ENCODE results near the gene SAMD4B. TPM values are rescaled to one million over a fixed set of nuclear protein-coding genes. Genes with fewer than 3 reads are reported as not detected.

SAMD4B gene
- total RNA-seq, 1 donor from 2014 or later = 119 TPM

- peaks cover 25% of the 10 kb centered on the region for H3K9me3 Mint-ChIP-seq (ENCODE audit: unreplicated experiment)
- H3K27me3 Mint-ChIP-seq (ENCODE audit: unreplicated experiment) = peaks cover 20% of the 10 kb centered on the region
- H3K36me3 Mint-ChIP-seq (ENCODE audit: unreplicated experiment) = no peaks in the 10 kb centered on the region
- H3K27ac Mint-ChIP-seq (ENCODE audit: unreplicated experiment) = peak overlapping the region; percentile 33
- no peak for TF ChIP-seq CTCF (IDR thresholded peaks at IDR 0.05; ENCODE audit: partially characterized antibody, unreplicated experiment)
- DNase-seq = no peak
- H3K4me1 Mint-ChIP-seq (ENCODE audit: low read depth, unreplicated experiment) = peaks cover 19% of the 10 kb centered on the region
- H3K4me3 Mint-ChIP-seq (ENCODE audit: unreplicated experiment) = no peak overlapping the region
Measured at GRCh38 chr19:39324242-39324842, 17.9 kb upstream of the SAMD4B start.

- DNase-seq = no peak
- Mint-ChIP-seq H3K36me3 (ENCODE audit: unreplicated experiment) (no peaks in the 10 kb centered on the region), H3K4me3 (ENCODE audit: unreplicated experiment) (no peak overlapping the region), H3K27ac (ENCODE audit: unreplicated experiment) (no peak overlapping the region), H3K4me1 (ENCODE audit: low read depth, unreplicated experiment) (peaks cover 16% of the 10 kb centered on the region), H3K27me3 (ENCODE audit: unreplicated experiment) (peaks cover 13% of the 10 kb centered on the region), H3K9me3 (ENCODE audit: unreplicated experiment) (peaks cover 18% of the 10 kb centered on the region)
- no peak for TF ChIP-seq CTCF (IDR thresholded peaks at IDR 0.05; ENCODE audit: partially characterized antibody, unreplicated experiment)
Measured at GRCh38 chr19:39325778-39326665, 16.2 kb upstream of the SAMD4B start.

GRCh38 chr19:39327363-39328045, 14.7 kb upstream of the SAMD4B start:
- Mint-ChIP-seq H3K36me3 (ENCODE audit: unreplicated experiment) (no peaks in the 10 kb centered on the region), H3K27ac (ENCODE audit: unreplicated experiment) (no peak overlapping the region), H3K27me3 (ENCODE audit: unreplicated experiment) (peaks cover 4% of the 10 kb centered on the region), H3K9me3 (ENCODE audit: unreplicated experiment) (peaks cover 9% of the 10 kb centered on the region), H3K4me3 (ENCODE audit: unreplicated experiment) (peak overlapping the region; percentile 38), H3K4me1 (ENCODE audit: low read depth, unreplicated experiment) (peaks cover 12% of the 10 kb centered on the region)
- DNase-seq = no peak
- no peak for TF ChIP-seq CTCF (IDR thresholded peaks at IDR 0.05; ENCODE audit: partially characterized antibody, unreplicated experiment)

GRCh38 chr19:39328046-39328705, 14.0 kb upstream of the SAMD4B start:
- peak; percentile 99 for TF ChIP-seq CTCF (IDR thresholded peaks at IDR 0.05; ENCODE audit: partially characterized antibody, unreplicated experiment)
- Mint-ChIP-seq H3K4me3 (ENCODE audit: unreplicated experiment) (peak overlapping the region; percentile 38), H3K27me3 (ENCODE audit: unreplicated experiment) (peaks cover 2% of the 10 kb centered on the region), H3K36me3 (ENCODE audit: unreplicated experiment) (no peaks in the 10 kb centered on the region), H3K4me1 (ENCODE audit: low read depth, unreplicated experiment) (peaks cover 12% of the 10 kb centered on the region), H3K9me3 (ENCODE audit: unreplicated experiment) (peaks cover 7% of the 10 kb centered on the region), H3K27ac (ENCODE audit: unreplicated experiment) (no peak overlapping the region)
- peak; percentile 96 for DNase-seq

Data from glutamatergic neuron (in vitro differentiated cells).